Activated naive CD4-positive, alpha-beta T cell treated with Interleukin-2 at 50 U/mL for 16 hours (primary cell): ENCODE data around the gene NPLOC4.
"Not testable (repeated sequence)": the region's sequence is repeated elsewhere in the genome, so short reads cannot be mapped to it uniquely, and the experiment has no call there.

ENCODE experiments used
- DNase-seq: peaks from one replicate; pipeline ENCODE4 v3.0.0-alpha.2; 2020

Gene NPLOC4

DNA sequence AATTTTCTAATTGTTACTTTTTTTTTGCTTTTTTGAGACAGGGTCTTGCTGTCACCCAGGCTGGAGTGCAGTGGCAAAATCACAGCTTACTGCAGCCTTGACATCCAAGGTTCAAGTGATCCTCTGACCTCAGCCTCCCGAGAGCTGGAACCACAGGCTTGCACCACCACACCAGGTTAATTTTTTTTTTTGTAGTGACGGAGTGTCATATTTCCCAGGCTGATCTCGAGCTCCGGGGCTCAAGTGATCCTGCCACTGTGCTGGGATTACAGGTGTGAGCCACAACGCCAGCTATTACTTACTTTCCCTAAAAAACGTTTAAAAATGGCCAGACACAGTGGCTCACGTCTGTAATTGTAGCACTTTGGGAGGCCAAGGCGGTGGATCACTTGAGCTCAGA, 6.6 kb downstream of the NPLOC4 start:
- no peak for DNase-seq

DNA sequence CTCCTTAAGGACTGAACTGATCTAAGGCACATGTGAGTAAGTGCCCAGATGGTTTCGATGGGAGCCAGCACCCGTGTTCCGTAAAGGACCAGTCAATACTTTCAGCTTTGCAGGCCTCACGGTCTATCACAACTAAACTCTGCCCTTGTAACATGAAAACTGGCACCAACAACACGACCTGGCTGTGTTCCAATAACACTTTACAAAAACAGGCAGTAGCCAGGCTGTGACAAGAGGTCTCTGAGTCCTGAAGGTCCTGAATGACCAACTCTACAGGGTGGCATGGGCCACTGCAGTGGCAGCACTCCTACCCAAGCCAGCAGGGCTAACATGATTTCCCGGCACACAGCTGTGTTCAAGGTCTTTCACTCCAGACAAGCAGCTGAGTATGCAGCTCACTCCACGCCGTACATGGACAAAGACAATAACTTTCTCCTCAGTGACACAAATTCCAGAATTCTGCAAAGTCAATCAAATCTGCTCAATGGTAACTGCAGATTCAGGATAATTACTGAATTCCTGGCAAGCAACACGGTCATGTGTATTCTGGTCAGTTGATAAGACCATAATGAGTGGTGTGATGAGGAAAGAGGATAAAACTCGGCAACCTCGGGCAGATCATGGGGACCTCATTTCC, 15.3 kb downstream of the NPLOC4 start:
- no peak for DNase-seq

DNA sequence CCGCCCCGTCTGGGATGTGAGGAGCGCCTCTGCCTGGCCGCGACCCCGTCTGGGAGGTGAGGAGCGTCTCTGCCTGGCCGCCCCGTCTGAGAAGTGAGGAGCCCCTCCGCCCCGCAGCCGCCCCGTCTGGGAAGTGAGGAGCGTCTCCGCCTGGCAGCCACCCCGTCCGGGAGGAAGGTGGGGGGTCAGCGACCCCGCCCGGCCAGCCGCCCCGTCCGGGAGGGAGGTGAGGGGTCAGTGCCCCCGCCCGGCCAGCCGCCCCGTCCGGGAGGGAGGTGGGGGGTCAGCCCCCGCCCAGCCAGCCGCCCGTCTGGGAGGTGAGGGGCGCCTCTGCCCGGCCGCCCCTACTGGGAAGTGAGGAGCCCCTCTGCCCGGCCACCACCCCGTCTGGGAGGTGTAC, 18.6 kb downstream of the NPLOC4 start:
- DNase-seq = not testable (repeated sequence)

DNA sequence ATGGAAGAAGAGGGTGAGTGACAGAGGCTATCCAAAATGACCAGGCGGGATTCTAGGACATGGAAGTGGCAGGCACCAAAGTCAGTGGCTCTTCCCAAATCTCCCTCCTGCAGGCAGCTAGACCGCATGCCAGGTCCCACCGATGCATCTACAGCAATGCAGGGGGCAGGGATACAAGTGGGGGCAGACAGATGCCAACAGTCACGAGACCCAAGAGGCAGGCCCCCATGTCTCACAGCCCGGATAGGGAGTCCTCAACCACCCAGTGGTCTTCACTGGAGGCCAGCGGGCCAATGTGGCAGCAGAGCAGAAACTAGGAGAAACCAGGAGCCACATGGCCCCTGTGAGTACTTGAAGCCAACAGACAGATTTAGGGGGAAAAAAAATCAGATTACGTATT, 20.0 kb downstream of the NPLOC4 start:
- no peak for DNase-seq

DNA sequence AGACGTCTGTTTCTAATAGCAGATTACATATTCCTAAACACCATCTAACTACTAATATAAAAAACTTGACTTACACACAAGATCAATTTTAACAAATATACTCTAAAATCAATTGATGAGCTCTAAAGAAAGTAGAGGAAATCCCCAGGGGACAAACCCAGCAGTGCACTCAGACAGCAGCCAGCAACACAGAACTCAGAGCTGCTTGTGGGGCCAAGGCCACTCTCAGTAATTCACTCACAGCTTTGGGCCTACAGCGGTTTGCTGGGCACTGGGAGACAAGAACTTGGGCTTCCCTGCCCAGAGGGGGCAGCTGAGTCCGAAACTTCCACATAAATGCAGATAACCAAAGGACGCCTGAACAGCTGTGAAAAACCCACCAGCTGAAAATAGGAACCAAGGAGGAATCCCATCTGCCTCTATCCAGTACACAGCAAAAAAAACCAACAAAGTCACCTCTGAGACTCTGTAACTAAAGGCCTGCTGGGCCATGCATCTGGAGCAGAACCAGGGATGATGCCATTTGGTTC, 21.4 kb downstream of the NPLOC4 start:
- DNase-seq = no peak

DNA sequence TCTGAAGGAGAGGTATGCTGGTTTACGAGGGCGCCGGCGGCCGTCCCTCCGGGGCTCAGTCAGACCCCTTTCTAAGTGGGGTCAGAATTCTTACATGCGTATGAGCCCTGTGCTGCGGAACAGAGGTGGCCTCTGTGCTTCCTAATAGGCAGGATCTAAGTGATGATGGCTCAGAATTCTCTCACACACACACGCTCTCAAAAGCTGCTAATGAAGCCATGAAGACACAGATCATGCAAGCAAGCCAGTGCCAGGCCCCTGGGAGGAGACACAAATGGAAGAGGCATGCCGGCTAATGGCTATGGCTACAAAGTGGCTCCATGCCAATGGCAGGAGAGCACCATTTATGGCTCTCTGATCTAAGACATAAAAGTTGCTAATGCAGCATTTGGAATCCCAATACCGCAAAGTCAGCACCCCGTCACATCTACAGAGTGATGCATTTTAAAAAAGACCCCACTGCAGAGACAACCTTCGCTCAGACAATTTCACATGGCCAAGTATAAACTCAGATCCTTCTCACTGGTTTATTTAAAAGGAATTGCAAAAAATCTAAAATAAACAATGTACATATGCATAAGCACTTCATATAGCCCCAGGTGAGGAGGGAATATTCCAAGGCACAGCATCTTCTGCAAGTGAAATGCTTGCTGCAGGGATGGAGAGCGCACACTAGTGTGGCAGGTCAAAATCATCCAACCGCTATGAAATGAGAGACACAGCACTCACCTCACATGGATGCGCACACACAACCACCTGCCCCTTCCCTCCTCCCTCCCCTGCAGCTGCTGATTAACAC, 24.5 kb downstream of the NPLOC4 start:
- DNase-seq = no peak

DNA sequence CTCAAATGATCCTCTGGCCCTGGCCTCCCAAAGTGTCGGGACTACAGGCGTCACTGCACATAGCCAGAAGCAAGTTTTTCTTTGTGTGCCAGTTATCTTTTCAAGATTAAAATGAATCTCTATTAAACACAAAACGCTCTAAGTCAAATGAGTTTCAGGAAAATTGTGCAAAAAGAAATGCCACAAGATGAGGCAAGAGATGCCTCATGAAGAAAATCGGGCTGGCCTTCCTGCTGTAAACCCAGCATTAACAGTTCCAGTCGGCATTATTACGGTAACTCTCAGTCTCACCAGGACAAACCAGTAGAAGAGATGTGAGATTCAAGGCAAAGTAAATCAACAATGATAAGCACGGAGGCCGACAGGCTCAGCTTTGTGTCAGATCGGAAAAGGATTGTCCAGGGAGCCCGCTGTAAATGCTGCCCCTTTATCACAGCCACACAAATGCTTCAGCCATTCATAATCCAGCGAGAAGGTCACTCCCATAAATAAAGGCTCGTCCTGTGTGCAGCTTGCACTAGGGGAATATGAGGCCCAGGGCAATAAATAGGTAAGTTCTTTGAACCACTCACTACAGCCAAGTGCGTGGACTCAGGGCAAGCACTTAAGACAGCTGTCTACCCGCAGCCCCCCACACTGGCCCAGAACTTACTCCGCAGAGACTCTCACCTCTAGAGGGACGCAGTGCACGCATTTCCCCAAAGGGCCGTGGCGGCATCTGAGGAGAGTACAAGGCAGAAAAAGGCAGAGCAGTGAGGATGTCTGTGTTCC, 27.2 kb downstream of the NPLOC4 start:
- no peak for DNase-seq

DNA sequence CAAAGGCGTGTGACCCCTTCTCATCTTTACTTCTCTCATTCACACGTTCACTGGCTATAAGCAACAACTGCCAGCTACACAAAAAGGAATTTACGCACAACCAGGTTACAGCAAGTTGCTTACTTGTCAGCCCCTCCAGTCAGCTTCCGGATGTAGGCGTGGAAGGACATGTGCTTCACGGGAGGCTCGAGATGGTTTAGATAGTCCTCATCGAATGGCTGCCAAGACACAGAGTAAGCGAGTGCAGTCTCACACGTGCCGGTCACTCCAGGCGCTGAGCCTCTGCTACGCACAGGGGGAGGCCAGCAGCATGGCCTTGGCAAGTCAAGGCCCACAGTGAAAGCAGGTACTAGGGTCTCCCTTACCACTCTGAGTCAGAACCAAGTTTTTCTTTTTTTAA, 28.3 kb downstream of the NPLOC4 start:
- DNase-seq = no peak

DNA sequence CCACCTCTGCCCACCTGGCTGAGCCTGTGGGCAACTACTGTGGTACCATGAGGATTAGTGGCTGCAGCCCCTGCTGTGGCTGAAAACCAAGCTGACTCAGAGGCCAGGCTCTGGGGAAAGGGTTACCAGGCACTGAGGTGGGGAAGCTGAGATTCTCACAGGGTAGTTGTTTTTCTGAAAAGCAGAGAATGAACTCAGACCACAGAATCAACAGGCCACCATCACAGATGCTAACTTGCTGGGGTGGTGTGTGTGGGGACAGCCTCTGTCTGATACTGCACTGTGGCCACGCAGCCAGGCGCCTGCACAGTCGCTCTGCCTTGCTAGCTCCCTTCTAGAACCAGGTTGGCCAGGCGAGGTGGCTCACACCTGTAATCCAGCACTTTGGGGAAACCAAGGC, 28.8 kb downstream of the NPLOC4 start:
- no peak for DNase-seq

DNA sequence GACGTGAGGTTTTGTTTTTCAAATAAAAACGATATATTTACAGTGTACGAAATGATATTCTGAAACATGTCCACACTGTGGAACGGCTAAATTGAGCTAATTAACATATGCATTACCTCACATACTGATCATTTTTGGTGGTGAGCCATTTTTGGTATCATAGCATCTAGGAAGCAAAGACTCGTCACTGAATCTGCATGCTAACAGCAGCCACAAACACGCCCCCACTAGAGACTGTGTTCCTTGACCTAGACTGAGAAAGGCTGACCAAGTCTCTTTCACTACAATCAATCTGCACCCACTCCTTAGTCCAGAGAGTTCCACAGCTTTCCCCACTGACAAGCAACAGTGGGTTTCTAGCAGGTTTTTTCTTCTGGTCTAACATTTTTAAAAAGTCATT, 29.5 kb downstream of the NPLOC4 start:
- no peak for DNase-seq

DNA sequence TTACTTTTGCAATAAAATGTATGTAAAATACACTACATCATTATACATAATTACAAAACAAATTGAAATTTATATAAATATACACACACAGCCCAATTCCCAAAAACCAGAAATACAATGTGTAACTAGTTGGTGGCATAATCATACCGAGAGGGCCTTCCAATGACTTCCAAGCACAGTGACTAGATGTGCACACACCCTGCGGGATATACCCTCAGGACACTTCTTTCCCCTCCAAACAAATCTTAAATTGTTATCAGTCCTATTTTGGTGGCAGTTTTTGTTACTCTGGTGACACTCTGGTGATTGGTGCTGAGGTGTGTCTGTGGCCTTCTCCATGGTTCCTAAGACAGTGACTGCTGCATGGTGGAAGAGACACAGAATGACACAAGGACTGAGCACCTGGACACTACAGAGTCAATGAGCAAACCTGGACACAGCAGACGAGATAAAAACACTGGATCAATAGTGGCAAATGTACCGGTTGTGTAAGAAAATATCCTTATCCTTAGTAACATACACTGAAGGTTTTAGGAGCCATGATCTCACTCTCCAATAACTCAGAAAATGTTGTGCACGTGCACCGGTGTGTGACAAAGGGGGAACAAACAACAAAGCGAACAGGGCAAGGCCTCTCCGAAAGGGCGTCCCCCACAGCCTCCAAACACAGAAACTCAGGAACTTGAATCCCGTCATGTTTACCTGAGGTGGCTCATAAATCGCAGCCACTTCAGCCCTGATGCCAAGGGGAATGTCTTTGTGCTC, 32.9 kb downstream of the NPLOC4 start:
- no peak for DNase-seq

DNA sequence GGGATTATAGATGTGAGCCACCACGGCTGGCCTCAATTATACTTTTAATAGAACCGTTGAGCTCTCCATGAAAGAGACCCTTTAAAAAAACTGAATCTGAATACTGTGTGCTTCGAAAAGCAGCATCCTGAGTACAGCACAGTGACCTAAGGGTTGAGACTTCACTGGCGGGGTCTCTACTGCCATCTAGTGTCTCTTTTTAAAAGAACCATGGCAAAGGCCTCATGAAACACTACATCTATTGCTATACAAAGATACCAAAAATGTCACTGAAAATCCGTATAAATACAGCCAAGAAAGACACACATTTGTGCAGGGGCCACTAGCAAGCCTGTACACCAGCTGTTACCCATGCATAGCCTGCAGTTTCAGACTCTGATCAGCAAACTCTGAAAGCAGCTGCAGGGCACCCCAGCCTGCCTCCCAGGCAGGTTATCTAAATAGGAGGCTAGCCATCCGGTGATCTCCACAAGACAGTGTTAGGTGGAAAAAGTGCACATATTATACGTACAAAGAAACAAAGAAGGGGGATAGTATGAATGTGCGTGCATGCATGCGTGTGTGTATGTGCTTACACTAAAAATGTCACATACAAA, 35.3 kb downstream of the NPLOC4 start:
- DNase-seq = peak; percentile 25

DNA sequence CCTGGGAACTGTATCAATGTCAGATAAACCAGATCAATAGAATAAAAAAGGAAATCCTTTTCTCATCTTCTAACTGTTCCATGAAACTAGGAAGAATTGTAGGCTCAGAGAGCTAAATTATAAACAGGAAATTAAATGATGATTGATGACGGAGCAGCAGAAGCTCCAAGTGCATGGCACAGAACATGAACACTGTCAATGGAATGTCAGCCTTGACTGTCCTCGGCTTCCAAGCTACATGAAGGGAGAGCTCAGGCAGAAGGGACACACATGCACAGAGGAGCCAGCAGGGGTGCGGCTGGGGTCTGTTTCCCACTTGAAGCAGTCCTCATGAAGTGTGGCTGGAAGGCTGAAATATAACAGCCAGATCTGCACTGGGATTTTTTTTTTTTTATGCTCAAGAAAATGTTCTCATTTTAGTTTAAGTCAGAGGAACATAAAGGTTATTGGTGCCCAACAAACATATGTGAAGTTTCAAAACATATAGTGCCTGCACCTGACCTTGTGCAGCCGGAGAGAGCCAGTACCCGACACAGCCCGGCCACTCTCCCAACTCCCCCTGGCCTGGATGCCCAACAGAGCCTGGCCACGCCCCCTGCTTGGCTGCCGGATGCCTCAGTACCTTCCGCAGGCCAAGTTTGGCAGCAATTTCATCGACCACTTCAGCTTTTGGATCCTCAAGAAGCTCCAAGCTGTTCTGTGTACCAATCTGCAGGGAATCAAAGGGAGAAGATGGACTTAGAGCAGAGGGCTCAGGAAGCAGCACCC, 37.0 kb downstream of the NPLOC4 start:
- no peak for DNase-seq

DNA sequence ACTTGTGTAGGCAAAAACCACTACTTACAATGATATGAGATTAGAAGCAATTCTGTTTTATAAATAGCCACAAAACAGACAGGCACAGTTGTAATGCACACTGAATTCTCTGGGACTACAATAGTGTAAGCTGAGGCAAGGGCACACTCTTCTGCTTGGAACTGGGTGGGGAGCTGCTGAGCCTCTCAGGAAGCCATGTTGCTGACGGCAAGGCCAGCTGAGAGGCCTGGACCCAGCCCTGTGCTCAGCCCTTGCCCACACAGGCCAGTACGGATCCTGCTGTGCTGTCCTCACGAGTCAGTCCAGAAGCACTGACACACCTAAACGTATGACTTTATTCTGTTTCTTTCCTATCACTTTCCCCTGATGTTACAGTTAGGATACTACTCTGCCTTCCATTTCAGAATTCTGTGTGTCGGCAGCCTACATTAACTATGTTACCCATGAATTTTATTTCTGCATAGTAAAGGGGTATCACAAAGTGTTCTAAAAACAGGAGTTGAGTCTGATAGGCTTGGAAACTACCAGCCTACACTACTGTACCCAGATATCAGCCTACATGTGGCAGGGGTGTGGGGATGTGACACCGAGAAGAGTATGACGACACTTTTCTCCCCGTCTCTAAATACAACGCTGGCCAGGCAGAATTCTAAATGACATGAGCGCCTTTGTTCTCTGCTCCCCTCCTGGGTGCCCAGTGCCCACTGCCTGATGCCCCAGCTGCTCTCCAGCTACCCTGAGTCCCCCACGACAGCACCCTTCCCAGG, 43.6 kb downstream of the NPLOC4 start:
- DNase-seq = no peak

DNA sequence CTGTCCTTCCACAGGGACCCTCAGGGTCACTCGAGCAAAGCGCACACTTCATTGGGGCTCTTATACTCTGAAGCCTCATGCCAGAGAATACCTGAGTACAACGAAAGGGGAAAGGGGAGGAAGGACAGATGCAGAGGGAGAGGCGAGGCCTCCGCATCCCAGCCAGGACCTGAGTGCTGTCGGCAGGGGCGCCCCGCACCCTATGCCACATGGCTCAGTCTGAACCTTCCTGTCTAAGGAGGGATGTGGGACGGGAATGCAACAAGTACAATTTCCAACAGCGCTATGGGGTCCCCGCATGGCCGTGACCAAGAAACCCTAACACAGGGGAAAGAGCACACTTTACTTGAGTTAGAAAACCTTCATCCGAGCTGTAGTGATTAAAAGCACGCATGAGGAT, 44.9 kb downstream of the NPLOC4 start:
- DNase-seq = no peak

DNA sequence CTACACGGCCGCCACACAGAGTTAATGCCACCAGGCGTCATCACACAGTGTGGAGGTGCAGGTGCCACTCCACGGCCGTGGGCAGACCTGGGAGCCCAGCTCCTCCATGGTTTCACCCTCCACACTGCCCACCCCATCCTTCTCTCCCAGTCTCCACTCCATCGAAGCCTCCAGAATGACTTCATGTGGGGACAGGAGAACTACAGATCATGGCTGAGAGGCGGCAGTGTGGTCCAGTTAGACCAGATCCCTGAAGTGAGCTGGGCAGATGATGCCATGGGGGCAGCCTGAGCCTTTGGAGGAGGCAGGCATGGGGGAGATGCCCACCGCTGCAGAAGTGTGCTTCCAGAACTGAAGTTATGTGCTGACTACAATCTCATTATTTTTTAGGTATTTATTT, 46.8 kb downstream of the NPLOC4 start:
- DNase-seq = no peak

DNA sequence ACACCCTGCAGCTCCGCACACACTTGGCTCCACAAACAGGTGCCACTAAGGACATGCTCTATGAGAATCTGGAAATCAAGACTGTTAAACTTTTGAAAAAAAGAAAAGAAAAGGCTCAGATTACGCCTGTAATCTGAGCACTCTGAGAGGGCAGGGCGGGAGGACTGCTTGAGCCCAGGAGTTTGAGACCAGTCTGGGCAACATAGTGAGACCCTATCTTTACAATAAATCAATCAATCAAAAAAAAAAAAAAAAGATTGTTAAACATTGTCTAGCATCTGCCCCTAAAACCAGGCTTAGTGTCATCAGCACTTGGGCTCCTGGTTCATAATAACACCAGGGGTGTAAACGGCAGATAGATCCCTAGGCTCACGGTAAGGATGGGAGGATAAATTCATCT, 47.3 kb downstream of the NPLOC4 start:
- DNase-seq = no peak

DNA sequence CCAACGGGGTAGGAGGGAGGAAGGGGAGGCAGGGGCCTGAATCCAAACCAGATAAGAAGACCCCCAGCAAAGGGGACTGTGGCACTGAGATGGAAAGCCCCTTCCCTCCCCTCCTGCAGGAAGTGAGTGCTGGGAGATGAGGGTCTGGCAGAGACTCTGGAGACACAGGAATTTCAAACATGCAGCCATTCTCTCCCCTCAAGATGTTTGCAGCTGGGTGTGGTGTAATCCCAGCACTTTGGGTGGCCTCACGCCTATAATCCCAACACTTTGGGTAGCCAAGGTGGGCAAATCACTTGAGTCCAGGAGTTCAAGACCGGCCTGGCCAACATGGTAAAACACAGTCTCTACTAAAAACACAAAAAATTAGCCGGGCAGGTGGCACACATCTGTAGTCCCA, 50.8 kb downstream of the NPLOC4 start:
- DNase-seq = no peak

DNA sequence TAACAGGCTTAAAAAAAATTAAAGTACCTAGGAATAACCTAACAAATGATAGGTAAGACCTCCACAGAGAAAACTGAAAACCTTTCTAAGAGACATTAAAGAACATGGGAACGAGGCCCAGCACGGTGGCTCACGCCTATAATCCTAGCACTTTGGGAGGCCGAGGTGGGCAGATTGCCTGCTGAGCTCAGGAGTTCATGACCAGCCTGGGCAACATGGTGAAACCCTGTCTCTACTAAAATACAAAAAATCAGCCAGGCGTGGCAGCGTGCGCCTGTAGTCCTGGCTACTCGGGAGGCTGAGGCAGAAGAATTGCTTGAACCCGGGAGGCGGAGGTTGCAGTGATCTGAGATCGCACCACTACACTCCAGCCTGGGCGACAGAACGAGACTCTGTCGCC, 52.1 kb downstream of the NPLOC4 start:
- not testable (repeated sequence) for DNase-seq

DNA sequence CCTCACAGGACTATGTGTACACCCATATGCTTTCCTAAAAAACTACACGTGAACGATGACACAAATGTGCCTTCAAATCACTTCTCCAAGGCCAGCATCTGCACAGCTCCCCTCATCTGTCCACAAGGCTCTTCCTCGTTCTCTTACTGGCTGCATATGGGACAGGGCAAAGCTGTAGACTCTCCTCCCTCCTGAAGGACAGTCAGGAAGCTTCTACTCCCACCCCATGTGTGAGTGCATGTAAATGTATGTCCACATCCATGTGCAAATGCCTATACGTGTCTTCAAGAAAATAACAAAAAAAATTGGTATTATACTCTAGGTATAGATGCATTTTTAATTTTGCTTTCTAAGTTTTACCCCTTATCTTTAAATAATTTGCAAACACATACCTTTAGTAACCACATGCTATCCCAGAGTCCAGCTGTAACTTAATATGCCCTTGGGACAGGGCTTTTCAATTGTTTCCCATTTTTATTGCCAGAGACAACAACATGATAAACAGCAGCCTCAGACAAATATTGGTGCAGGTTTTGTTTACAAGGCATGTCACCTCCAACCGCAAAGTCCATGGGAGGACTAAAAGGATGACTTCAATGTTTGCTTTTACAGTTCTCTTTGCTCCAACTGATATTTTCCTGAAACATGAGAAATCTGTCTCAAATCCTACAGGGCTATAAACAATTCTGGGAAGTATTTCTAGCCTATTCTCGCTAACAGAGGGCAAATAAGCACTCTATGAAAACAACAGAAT, 53.1 kb downstream of the NPLOC4 start:
- DNase-seq = no peak
